ENCODE results near the gene AP1B1.

The AP1B1 gene

GRCh38 chr22:29290061-29290460, 98.3 kb downstream of the AP1B1 start:
- no peak for DNase-seq

DNA sequence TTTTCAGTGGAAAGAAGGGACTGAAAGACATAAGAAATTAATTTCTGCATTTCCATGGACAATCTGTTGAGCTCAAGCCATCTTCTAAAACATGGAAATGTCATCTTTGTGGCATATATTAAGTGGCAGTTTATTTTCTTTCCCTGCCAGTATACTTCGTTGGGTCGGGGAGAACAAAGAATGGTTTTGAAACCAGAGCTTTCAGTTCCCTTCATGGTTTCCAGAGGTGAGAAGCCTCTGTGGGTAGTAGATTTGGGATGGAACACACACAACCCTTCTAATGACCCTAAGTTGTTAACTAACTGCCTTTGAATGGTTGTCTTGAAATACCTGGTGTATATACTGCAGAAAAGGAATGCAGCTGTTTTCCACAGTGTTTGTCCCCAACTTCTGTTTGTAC, 99.5 kb downstream of the AP1B1 start:
- DNase-seq = no peak

- no peak for DNase-seq
These were observed 104.2 kb downstream of the AP1B1 start for GRCh38 chr22:29284196-29284595.

GRCh38 chr22:29277927-29278326, 110.4 kb downstream of the AP1B1 start:
- DNase-seq = no peak

All from activated CD4-positive, alpha-beta T cell treated with anti-CD3 and anti-CD28 coated beads, Interleukin-2, Interleukin-6, amounts not matched to agents 100 ng/mL and 50 ng/mL, durations not matched to agents 16 hours and 8 hours (primary cell).